Activated CD8-positive, alpha-beta T cell treated with anti-CD3 and anti-CD28 coated beads, Interleukin-2, amount 10 ng/mL, durations not matched to agents 7 days and 5 days (primary cell): ENCODE data around the gene IQCF2. TPM values are rescaled to one million over a fixed set of nuclear protein-coding genes. Genes with fewer than 3 reads are reported as not detected.

Experiments
- ATAC-seq: fragments of 150-1000 bp; cut with Tn5 transposase; one replicate; pipeline ENCODE4 v1.10.0; 2021; ENCODE audit warnings: moderate library complexity
- CTCF ChIA-PET: fragments of 350-600 bp; sonication (Branson Sonifier 250); formaldehyde crosslinking; loops from one replicate; lab custom pipeline; 2021; ENCODE audit warnings: antibody characterized with exemption; lab: Charles Lee
- POLR2A ChIA-PET: fragments of 350-600 bp; sonication (Branson Sonifier 250); formaldehyde crosslinking; loops from one replicate; lab custom pipeline; 2021; ENCODE audit warnings: antibody characterized with exemption; lab: Charles Lee
- DNase-seq: peaks from one replicate; pipeline ENCODE4 v3.0.0-alpha.2; 2020
- H3K27ac Mint-ChIP-seq: one replicate; pipeline ENCODE4 v1.8.0; 2021; ENCODE audit warnings: mild to moderate bottlenecking, mixed read lengths
- H3K27me3 Mint-ChIP-seq: one replicate; pipeline ENCODE4 v1.8.0; 2021; ENCODE audit warnings: low read depth, mixed read lengths
- H3K36me3 Mint-ChIP-seq: one replicate; pipeline ENCODE4 v1.8.0; 2021; ENCODE audit warnings: low read depth, mixed read lengths
- H3K4me1 Mint-ChIP-seq: one replicate; pipeline ENCODE4 v1.8.0; 2021; ENCODE audit warnings: low read depth, mixed read lengths
- H3K4me3 Mint-ChIP-seq: one replicate; pipeline ENCODE4 v1.8.0; 2021; ENCODE audit warnings: mild to moderate bottlenecking, mixed read lengths
- H3K9me3 Mint-ChIP-seq: one replicate; pipeline ENCODE4 v1.8.0; 2022; ENCODE audit warnings: mixed read lengths; ENCODE audit not compliant: insufficient read depth
- total RNA-seq, 2 experiments: library from RNA; stranded (reverse); gene quantifications; one replicate each; pipeline ENCODE4 v1.2.3, GENCODE V29; 2021

IQCF2 gene
- not detected for total RNA-seq

- no peak within 1 kb of the TSS for H3K4me3 Mint-ChIP-seq
- ATAC-seq (no peak), DNase-seq (no peak)
- no peaks in the 10 kb centered on the region for H3K36me3 Mint-ChIP-seq
- peaks cover 24% of the 10 kb centered on the region for H3K27me3 Mint-ChIP-seq
- no peak within 1 kb of the TSS for H3K27ac Mint-ChIP-seq
- no peaks in the 10 kb centered on the region for H3K9me3 Mint-ChIP-seq
- no peaks in the 10 kb centered on the region for H3K4me1 Mint-ChIP-seq
- CTCF ChIA-PET, result no interaction called here
- POLR2A ChIA-PET, result no interaction called here
Observed at GRCh38 chr3:51860703-51861665, at the start of gene IQCF2. Gene IQCF2 (plus strand): TSS chr3:51861615. CDS start chr3:51861667, 52 bp downstream.

- Mint-ChIP-seq H3K27me3 (peaks cover 18% of the 10 kb centered on the region), H3K4me3 (no peak overlapping the region), H3K9me3 (no peaks in the 10 kb centered on the region)
Observed at GRCh38 chr3:51813539-51813938, 47.9 kb upstream of the IQCF2 start.

GRCh38 chr3:51814034-51814433 is 47.4 kb upstream of the IQCF2 start:
- Mint-ChIP-seq H3K27ac (no peak overlapping the region), H3K4me1 (peaks cover 7% of the 10 kb centered on the region), H3K4me3 (no peak overlapping the region), H3K27me3 (peaks cover 18% of the 10 kb centered on the region), H3K36me3 (peaks cover 2% of the 10 kb centered on the region), H3K9me3 (no peaks in the 10 kb centered on the region)
- POLR2A ChIA-PET, result no interaction called here
- CTCF ChIA-PET, result no interaction called here
- DNase-seq (no peak), ATAC-seq (no peak)

More at GRCh38 chr3:51813539-51813938, 47.9 kb upstream of the IQCF2 start:
- Mint-ChIP-seq H3K36me3 (peaks cover 2% of the 10 kb centered on the region), H3K4me1 (peaks cover 7% of the 10 kb centered on the region), H3K27ac (no peak overlapping the region)
- ATAC-seq, result no peak
- ChIA-PET CTCF (no interaction called here), POLR2A (no interaction called here)
- no peak for DNase-seq

- CTCF ChIA-PET, result no interaction called here
- ATAC-seq (no peak), DNase-seq (no peak)
- Mint-ChIP-seq H3K9me3 (no peaks in the 10 kb centered on the region), H3K27ac (no peak overlapping the region), H3K4me1 (peaks cover 8% of the 10 kb centered on the region), H3K27me3 (peaks cover 23% of the 10 kb centered on the region), H3K4me3 (no peak overlapping the region), H3K36me3 (peaks cover 2% of the 10 kb centered on the region)
- POLR2A ChIA-PET, result no interaction called here
Observed at GRCh38 chr3:51815614-51816013, 45.8 kb upstream of the IQCF2 start.

GRCh38 chr3:51816723-51817122 is 44.7 kb upstream of the IQCF2 start:
- Mint-ChIP-seq H3K27ac (no peak overlapping the region), H3K36me3 (peaks cover 3% of the 10 kb centered on the region), H3K4me1 (peaks cover 12% of the 10 kb centered on the region), H3K4me3 (no peak overlapping the region), H3K9me3 (no peaks in the 10 kb centered on the region), H3K27me3 (peaks cover 20% of the 10 kb centered on the region)
- no peak for DNase-seq
- ATAC-seq, result no peak
- POLR2A ChIA-PET, result no interaction called here
- CTCF ChIA-PET, result interaction anchor here (1.0 kb wide), 1 partner anchor 11 kb away, joined by 3 read pairs; no protein-coding TSS in a partner anchor

- POLR2A ChIA-PET, result no interaction called here
- Mint-ChIP-seq H3K4me3 (no peak overlapping the region), H3K27me3 (peaks cover 22% of the 10 kb centered on the region), H3K9me3 (no peaks in the 10 kb centered on the region), H3K36me3 (peaks cover 4% of the 10 kb centered on the region), H3K27ac (no peak overlapping the region), H3K4me1 (peaks cover 12% of the 10 kb centered on the region)
- ATAC-seq (no peak), DNase-seq (no peak)
- CTCF ChIA-PET, result interaction anchor here (1.0 kb wide), 1 partner anchor 11 kb away, joined by 3 read pairs; no protein-coding TSS in a partner anchor
Observed at GRCh38 chr3:51817375-51817774, 44.0 kb upstream of the IQCF2 start.

GRCh38 chr3:51819151-51819550 is 42.3 kb upstream of the IQCF2 start:
- no peak overlapping the region for H3K4me3 Mint-ChIP-seq
- ChIA-PET POLR2A (no interaction called here), CTCF (interaction anchor here (0.9 to 1.7 kb wide), 4 partner anchors 10 to 100 kb away, joined by 3 read pairs; no protein-coding TSS in a partner anchor)
- no peaks in the 10 kb centered on the region for H3K9me3 Mint-ChIP-seq
- H3K4me1 Mint-ChIP-seq, result peaks cover 19% of the 10 kb centered on the region
- peaks cover 27% of the 10 kb centered on the region for H3K27me3 Mint-ChIP-seq
- DNase-seq (no peak), ATAC-seq (no peak)
- peaks cover 4% of the 10 kb centered on the region for H3K36me3 Mint-ChIP-seq
- H3K27ac Mint-ChIP-seq, result no peak overlapping the region

GRCh38 chr3:51819709-51820406 is 41.6 kb upstream of the IQCF2 start:
- ATAC-seq (no peak), DNase-seq (no peak)
- H3K27me3 Mint-ChIP-seq, result peaks cover 30% of the 10 kb centered on the region
- no peak overlapping the region for H3K4me3 Mint-ChIP-seq
- CTCF ChIA-PET, result interaction anchor here (0.7 to 1.7 kb wide), 6 partner anchors 11 to 392 kb away, joined by 3 to 5 read pairs (median 3); no protein-coding TSS in a partner anchor
- no peak overlapping the region for H3K27ac Mint-ChIP-seq
- peaks cover 4% of the 10 kb centered on the region for H3K36me3 Mint-ChIP-seq
- peaks cover 19% of the 10 kb centered on the region for H3K4me1 Mint-ChIP-seq
- H3K9me3 Mint-ChIP-seq, result no peaks in the 10 kb centered on the region
- POLR2A ChIA-PET, result interaction anchor here (0.6 to 0.9 kb wide), 2 partner anchors 21 to 1183 kb away, joined by 3 read pairs; no protein-coding TSS in a partner anchor

GRCh38 chr3:51828297-51828696 is 33.1 kb upstream of the IQCF2 start:
- peaks cover 5% of the 10 kb centered on the region for H3K36me3 Mint-ChIP-seq
- ChIA-PET CTCF (interaction anchor here (1.0 kb wide), 1 partner anchor 11 kb away, joined by 3 read pairs; no protein-coding TSS in a partner anchor), POLR2A (no interaction called here)
- peaks cover 20% of the 10 kb centered on the region for H3K27me3 Mint-ChIP-seq
- H3K9me3 Mint-ChIP-seq, result peaks cover 8% of the 10 kb centered on the region
- DNase-seq (no peak), ATAC-seq (no peak)
- peaks cover 4% of the 10 kb centered on the region for H3K4me1 Mint-ChIP-seq
- H3K27ac Mint-ChIP-seq, result no peak overlapping the region
- H3K4me3 Mint-ChIP-seq, result no peak overlapping the region

- no peaks in the 10 kb centered on the region for H3K4me1 Mint-ChIP-seq
- peaks cover 28% of the 10 kb centered on the region for H3K27me3 Mint-ChIP-seq
- CTCF ChIA-PET, result no interaction called here
- H3K4me3 Mint-ChIP-seq, result no peak overlapping the region
- no peak for ATAC-seq
- H3K27ac Mint-ChIP-seq, result no peak overlapping the region
- peaks cover 5% of the 10 kb centered on the region for H3K36me3 Mint-ChIP-seq
- POLR2A ChIA-PET, result no interaction called here
- no peak for DNase-seq
- H3K9me3 Mint-ChIP-seq, result peaks cover 13% of the 10 kb centered on the region
Observed at GRCh38 chr3:51830345-51830744, 31.1 kb upstream of the IQCF2 start.

- DNase-seq (no peak), ATAC-seq (no peak)
- ChIA-PET POLR2A (no interaction called here), CTCF (no interaction called here)
- Mint-ChIP-seq H3K9me3 (peaks cover 13% of the 10 kb centered on the region), H3K36me3 (peaks cover 5% of the 10 kb centered on the region), H3K4me1 (no peaks in the 10 kb centered on the region), H3K27ac (no peak overlapping the region), H3K4me3 (no peak overlapping the region), H3K27me3 (peaks cover 26% of the 10 kb centered on the region)
Observed at GRCh38 chr3:51830836-51831385, 30.5 kb upstream of the IQCF2 start.
